ENCODE data around the gene ZNF784. TPM values are rescaled to one million over a fixed set of nuclear protein-coding genes. Genes with fewer than 3 reads are reported as not detected.

The ZNF784 gene
- total RNA-seq = 10 to 100 TPM in 2 of 6 donors, 1 to 10 TPM in 4; 6.8 to 14.7 (median 8.6) TPM

- H3K27me3 ChIP-seq = no peaks in the 10 kb centered on the region
- TF ChIP-seq, protein P1, sequence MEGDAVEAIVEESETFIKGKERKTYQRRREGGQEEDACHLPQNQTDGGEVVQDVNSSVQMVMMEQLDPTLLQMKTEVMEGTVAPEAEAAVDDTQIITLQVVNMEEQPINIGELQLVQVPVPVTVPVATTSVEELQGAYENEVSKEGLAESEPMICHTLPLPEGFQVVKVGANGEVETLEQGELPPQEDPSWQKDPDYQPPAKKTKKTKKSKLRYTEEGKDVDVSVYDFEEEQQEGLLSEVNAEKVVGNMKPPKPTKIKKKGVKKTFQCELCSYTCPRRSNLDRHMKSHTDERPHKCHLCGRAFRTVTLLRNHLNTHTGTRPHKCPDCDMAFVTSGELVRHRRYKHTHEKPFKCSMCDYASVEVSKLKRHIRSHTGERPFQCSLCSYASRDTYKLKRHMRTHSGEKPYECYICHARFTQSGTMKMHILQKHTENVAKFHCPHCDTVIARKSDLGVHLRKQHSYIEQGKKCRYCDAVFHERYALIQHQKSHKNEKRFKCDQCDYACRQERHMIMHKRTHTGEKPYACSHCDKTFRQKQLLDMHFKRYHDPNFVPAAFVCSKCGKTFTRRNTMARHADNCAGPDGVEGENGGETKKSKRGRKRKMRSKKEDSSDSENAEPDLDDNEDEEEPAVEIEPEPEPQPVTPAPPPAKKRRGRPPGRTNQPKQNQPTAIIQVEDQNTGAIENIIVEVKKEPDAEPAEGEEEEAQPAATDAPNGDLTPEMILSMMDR (IDR thresholded peaks at IDR 0.05) = no peak
- no peak for TF ChIP-seq EP300 (IDR thresholded peaks at IDR 0.05)
- TF ChIP-seq POLR2A (IDR thresholded peaks at IDR 0.05) = peak in 2 of 4 donors; percentile 8 to 73
- peak; percentile 57 to 77 for TF ChIP-seq POLR2AphosphoS5 (IDR thresholded peaks at IDR 0.05)
- H3K4me1 ChIP-seq = peaks cover 18 to 31% (median 22%) of the 10 kb centered on the region in 4 donors
- DNase-seq = peak; percentile 94 to 97
- no peaks in the 10 kb centered on the region for H3K9me3 ChIP-seq
- ATAC-seq (ENCODE audit: low FRiP score in 2 of 2) = peak; percentile 98
- H3K27ac ChIP-seq = peak within 1 kb of the TSS; percentile 94 to 98 (median 96)
- WGBS, 2 donors = 0 to 1% methylated on average over 20 to 22 of the region's 56 CpGs
- H3K36me3 ChIP-seq = peaks cover 0 to 19% (median 7%) of the 10 kb centered on the region in 4 donors
- peak within 1 kb of the TSS; percentile 32 to 58 (median 50) for H3K4me3 ChIP-seq
These were observed at the start of gene ZNF784 for GRCh38 chr19:55624109-55625003. ZNF784 (minus strand) TSS chr19:55624566; CDS start chr19:55624561, 5 bp downstream.

- H3K4me3 ChIP-seq = no peak overlapping the region
- TF ChIP-seq POLR2A (IDR thresholded peaks at IDR 0.05) = no peak
- TF ChIP-seq EP300 (IDR thresholded peaks at IDR 0.05) = no peak
- TF ChIP-seq, protein P1 (IDR thresholded peaks at IDR 0.05) = no peak
- TF ChIP-seq POLR2AphosphoS5 (IDR thresholded peaks at IDR 0.05) = no peak
- ATAC-seq (ENCODE audit: low FRiP score in 2 of 2) = no peak
- H3K4me1 ChIP-seq = peaks cover 31 to 62% (median 40%) of the 10 kb centered on the region in 4 donors
- H3K36me3 ChIP-seq = peaks cover 25 to 51% (median 40%) of the 10 kb centered on the region in 4 donors
- H3K27me3 ChIP-seq = no peaks in the 10 kb centered on the region
- no peak for DNase-seq
- WGBS, 2 donors = 80 to 85% methylated on average over 14 of the region's 15 CpGs
- no peaks in the 10 kb centered on the region for H3K9me3 ChIP-seq
- peak overlapping the region in 2 of 4 donors; percentile 86 to 90 for H3K27ac ChIP-seq
These were observed 49.5 kb upstream of the ZNF784 start for GRCh38 chr19:55673889-55674288.

- WGBS, 2 donors = 88 to 92% methylated on average over 9 of the region's 9 CpGs
- H3K36me3 ChIP-seq = peaks cover 25 to 51% (median 41%) of the 10 kb centered on the region in 4 donors
- no peaks in the 10 kb centered on the region for H3K9me3 ChIP-seq
- no peak for ATAC-seq (ENCODE audit: low FRiP score in 2 of 2)
- no peak for DNase-seq
- no peaks in the 10 kb centered on the region for H3K27me3 ChIP-seq
- H3K4me3 ChIP-seq = no peak overlapping the region
- H3K27ac ChIP-seq = no peak overlapping the region
- no peak for TF ChIP-seq EP300 (IDR thresholded peaks at IDR 0.05)
- TF ChIP-seq POLR2AphosphoS5 (IDR thresholded peaks at IDR 0.05) = no peak
- TF ChIP-seq, protein P1 (IDR thresholded peaks at IDR 0.05) = no peak
- TF ChIP-seq POLR2A (IDR thresholded peaks at IDR 0.05) = no peak
- peaks cover 28 to 58% (median 37%) of the 10 kb centered on the region in 4 donors for H3K4me1 ChIP-seq
These were observed 49.1 kb upstream of the ZNF784 start for GRCh38 chr19:55673465-55673864.

DNA sequence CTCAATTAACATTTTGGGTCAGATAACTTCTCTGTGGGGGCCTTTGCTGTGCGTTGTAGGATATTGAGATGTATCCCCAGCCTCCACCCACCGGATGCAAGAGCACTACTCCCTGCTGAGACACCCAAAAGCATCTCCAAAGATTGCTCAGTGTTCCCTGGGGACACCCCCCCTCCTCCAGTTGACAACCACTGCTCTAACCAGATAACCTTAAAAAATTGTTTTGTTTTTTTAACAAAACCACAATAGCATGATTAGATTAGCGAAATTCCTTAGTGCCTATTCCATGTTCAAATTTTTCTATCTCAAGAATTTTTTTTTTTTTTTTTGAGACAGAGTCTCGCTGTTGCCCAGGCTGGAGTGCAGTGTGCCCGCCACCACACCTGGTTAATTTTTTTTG lies 48.1 kb upstream of the ZNF784 start:
- no peak overlapping the region for H3K4me3 ChIP-seq
- H3K36me3 ChIP-seq = peaks cover 27 to 56% (median 47%) of the 10 kb centered on the region in 4 donors
- H3K27ac ChIP-seq = no peak overlapping the region
- no peak for TF ChIP-seq POLR2A (IDR thresholded peaks at IDR 0.05)
- TF ChIP-seq EP300 (IDR thresholded peaks at IDR 0.05) = no peak
- TF ChIP-seq POLR2AphosphoS5 (IDR thresholded peaks at IDR 0.05) = no peak
- TF ChIP-seq, protein P1 (IDR thresholded peaks at IDR 0.05) = no peak
- peaks cover 21 to 53% (median 28%) of the 10 kb centered on the region in 4 donors for H3K4me1 ChIP-seq
- DNase-seq = no peak
- ATAC-seq (ENCODE audit: low FRiP score in 2 of 2) = no peak
- no peaks in the 10 kb centered on the region for H3K9me3 ChIP-seq
- 84 to 92% methylated on average over 5 of the region's 5 CpGs for WGBS, 2 donors
- H3K27me3 ChIP-seq = no peaks in the 10 kb centered on the region
